SU-DHL-6 (cell line): ENCODE results near the gene TBC1D8.

Experiments used
- CTCF ChIP-seq: fragments of 200-600 bp; sonication (generic); IDR thresholded peaks from one replicate; pipeline ENCODE4 v1.5.1; 2017; ENCODE audit warnings: antibody characterized with exemption, mild to moderate bottlenecking, low read length, moderate library complexity; ENCODE audit not compliant: insufficient read depth, poor library complexity, severe bottlenecking
- EZH2phosphoT487 ChIP-seq: fragments of 200-600 bp; sonication (generic), shearing (Covaris generic); conservative IDR thresholded peaks from 2 replicates; pipeline ENCODE4 v1.6.1; 2018; ENCODE audit warnings: mild to moderate bottlenecking, antibody characterized with exemption, low read length, moderate library complexity, mixed read lengths

- TF ChIP-seq CTCF (no peak), EZH2phosphoT487 (no peak)
Measured at GRCh38 chr2:101047075-101047766, 104.0 kb downstream of the TBC1D8 start.
